ENCODE measurements around the gene SMIM10L2A.

The SMIM10L2A gene

DNA sequence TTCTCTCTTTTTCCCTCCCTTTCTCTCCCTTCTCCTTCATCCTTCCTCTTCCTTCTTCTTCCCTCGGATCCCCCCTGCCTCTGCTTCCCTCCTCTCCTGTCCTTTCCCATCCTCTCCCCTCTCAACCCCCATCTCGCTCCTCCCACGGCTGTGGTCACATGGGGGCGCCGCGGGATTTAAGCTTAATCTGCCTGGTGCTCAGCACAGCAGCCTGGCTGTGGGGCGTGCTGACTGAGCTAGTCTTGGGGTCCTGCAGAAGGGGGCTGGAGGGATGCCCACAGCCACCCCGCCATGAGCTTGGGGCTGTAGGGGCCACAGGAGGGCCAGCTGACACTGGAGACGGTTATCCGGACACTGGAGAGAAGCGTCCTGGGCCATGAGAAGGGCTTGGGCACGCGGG is 10.7 kb downstream of the SMIM10L2A start:
- TF ChIP-seq, protein P1, sequence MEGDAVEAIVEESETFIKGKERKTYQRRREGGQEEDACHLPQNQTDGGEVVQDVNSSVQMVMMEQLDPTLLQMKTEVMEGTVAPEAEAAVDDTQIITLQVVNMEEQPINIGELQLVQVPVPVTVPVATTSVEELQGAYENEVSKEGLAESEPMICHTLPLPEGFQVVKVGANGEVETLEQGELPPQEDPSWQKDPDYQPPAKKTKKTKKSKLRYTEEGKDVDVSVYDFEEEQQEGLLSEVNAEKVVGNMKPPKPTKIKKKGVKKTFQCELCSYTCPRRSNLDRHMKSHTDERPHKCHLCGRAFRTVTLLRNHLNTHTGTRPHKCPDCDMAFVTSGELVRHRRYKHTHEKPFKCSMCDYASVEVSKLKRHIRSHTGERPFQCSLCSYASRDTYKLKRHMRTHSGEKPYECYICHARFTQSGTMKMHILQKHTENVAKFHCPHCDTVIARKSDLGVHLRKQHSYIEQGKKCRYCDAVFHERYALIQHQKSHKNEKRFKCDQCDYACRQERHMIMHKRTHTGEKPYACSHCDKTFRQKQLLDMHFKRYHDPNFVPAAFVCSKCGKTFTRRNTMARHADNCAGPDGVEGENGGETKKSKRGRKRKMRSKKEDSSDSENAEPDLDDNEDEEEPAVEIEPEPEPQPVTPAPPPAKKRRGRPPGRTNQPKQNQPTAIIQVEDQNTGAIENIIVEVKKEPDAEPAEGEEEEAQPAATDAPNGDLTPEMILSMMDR (IDR thresholded peaks at IDR 0.05; ENCODE audit: borderline replicate concordance, insufficient read depth, low read depth, low read length) = no peak

DNA sequence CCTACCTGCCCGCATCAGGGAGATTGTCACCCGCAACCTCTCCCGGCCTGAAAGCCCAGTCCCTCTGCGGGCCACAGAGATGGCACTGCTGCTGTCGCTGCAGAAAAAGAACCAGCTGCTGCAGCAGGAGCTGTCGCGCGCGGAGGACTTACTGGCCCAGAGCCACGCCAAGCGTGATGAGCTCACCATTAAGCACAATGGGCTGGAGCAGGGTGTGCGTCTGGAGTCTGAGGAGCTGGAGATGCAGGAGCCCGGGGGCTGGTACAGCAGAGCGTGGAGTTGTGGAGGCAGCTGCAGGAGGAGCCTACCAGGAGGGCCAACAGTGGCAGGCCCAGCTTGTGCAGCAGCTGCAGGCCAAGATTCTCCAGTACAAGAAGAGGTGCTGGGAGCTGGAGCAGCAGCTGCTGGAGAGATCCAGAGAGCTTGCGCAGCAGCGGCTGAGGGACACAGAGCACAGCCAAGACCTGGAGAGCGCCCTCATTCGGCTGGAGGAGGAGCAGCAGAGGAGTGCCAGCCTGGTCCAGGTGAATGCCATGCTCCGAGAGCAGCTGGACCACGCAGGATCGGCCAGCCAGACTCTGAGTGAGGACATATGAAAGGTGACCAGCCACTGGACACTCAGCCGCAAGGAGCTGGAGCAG is 11.3 kb downstream of the SMIM10L2A start:
- TF ChIP-seq, protein P1 (IDR thresholded peaks at IDR 0.05; ENCODE audit: borderline replicate concordance, insufficient read depth, low read depth, low read length) = no peak

More for the DNA sequence above, 10.7 kb downstream of the SMIM10L2A start:
- H3K4me3 ChIP-seq (ENCODE audit: low read depth, low read length) = no peak overlapping the region

DNA sequence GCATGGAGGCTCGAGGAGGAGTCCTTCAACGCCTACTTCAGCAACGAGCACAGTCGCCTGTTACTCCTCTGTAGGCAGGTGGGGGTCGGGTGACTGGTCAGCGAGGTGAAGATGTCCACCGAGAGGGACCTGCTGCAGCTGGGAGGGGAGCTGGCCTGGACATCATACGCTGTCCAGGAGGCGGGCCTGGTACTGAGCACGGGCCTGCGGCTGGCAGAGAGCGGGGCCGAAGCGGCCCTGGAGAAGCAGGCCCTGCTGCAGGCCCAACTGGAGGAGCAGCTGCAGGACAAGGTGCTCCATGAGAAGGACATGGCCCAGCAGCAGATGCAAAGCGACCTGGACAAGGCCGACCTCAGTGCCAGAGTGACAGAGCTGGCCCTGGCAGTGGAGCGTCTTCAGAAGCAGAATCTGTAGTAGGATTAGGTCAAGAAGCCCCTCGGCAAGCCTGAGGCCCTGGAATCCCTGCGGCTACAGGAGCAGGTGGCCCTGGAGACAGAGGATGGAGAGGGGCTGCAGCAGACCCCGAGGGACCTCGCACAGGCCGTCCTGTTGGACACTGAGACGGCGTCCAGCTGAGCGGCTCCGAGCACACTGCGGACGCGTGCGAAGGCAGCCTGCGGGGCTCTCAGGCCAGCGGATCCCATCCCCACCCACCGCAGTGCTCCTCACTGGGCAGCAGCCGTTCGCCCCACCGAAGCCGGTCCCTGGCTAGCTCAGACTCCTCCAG is 11.9 kb downstream of the SMIM10L2A start:
- TF ChIP-seq, protein P1 (IDR thresholded peaks at IDR 0.05; ENCODE audit: borderline replicate concordance, insufficient read depth, low read depth, low read length) = no peak
- no peak overlapping the region for H3K4me3 ChIP-seq (ENCODE audit: low read depth, low read length)

More for the DNA sequence above, 11.3 kb downstream of the SMIM10L2A start:
- no peak overlapping the region for H3K4me3 ChIP-seq (ENCODE audit: low read depth, low read length)

DNA sequence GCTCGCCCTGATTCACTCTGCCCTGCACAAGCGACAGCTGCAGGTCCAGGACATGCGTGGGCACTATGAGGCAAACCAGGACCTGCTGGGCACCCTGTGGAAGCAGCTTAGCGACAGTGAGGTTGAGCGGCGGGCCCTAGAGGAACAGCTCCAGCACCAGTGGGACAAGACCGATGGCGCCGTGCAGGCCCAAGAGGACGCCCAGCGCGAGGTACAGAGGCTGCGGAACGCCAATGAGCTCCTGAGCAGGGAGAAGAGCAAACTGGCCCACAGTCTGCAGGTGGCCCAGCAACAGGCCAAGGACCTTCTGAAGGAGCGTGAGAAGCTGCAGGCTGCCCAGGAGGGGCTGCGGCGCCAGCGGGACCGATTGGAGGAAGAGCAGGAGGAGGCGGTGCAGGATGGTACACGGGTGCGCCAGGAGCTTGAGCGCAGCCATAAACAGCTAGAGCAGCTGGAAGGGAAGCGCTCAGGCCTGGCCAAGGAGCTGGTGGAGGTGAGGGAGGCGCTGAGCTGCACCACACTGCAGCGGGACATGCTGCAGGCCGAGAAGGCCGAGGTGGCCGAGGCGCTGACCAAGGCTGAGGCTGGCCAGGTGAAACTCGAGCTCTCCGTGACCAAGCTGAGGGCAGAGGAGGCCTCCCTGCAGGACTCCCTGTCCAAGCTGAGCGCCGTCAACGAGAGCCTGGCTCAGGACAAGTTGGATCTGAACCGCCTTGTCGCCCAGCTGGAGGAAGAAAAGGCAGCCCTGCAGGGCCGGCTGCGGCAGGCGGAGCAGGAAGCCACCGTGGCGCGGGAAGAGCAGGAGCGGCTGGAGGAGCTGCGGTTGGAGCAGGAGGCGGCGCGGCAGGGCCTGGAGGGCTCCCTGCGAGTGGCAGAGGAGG is 12.8 kb downstream of the SMIM10L2A start:
- TF ChIP-seq, protein P1 (IDR thresholded peaks at IDR 0.05; ENCODE audit: borderline replicate concordance, insufficient read depth, low read depth, low read length) = no peak
- no peak overlapping the region for H3K4me3 ChIP-seq (ENCODE audit: low read depth, low read length)

DNA sequence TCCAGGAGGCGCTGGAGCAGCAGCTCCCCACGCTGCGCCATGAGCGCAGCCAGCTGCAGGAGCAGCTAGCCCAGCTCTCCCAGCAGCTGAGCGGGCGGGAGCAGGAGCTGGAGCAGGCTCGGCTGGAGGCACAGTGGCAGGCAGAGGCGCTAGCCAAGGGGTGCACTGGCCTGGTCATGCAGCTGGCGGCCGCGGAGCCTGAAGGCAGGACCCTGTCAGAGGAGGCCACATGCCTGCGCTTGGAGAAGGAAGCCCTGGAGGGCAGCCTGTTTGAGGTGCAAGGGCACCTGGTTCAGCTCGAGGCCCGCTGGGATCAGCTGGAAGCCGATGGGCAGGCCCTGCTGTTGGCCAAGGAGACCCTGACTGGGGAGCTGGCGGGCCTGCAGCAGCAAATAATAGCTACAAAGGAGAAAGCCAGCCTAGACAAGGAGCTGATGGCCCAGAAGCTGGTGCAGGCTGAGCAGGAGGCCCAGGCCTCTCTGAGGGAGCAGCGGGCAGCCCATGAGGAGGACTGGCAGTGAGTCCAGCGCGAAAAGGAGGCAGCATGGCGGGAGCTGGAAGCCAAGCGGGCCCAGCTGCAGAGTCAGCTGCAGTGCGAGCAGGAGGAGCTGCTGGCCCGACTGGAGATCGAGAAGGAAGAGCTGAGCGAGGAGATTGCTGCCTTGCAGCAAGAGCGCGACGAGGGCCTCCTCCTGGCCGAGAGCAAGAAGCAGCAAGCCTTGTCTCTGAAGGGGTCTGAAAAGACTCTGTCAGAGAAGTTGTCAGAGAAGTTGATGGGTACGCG is 13.6 kb downstream of the SMIM10L2A start:
- H3K4me3 ChIP-seq (ENCODE audit: low read depth, low read length) = no peak overlapping the region
- TF ChIP-seq, protein P1 (IDR thresholded peaks at IDR 0.05; ENCODE audit: borderline replicate concordance, insufficient read depth, low read depth, low read length) = no peak

DNA sequence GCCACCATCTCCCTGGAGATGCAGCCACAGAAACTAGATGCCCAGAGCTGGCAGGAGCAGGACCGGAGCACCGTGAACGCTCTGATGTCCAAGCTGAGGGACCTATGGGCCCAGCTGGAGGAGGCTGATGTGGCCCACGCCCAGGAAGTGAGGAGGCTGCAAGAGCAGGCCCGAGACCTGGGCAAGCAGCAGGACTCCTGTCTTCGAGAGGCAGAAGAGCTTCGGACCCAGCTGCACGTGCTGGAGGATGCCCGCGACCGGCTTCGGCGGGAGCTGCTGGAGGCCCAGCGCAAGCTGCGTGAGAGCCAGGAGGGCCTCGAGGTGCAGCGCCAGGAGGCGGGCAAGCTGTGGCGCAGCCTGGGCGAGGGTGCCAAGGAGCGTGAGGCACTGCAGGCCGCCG is 14.2 kb downstream of the SMIM10L2A start:
- TF ChIP-seq, protein P1 (IDR thresholded peaks at IDR 0.05; ENCODE audit: borderline replicate concordance, insufficient read depth, low read depth, low read length) = no peak
- H3K4me3 ChIP-seq (ENCODE audit: low read depth, low read length) = no peak overlapping the region

All from GM12875 (cell line).